HuH-7.5 (cell line): ENCODE data around the gene ATP8A2.
"Not testable (repeated sequence)": the region's sequence is repeated elsewhere in the genome, so short reads cannot be mapped to it uniquely, and the experiment has no call there.

Source experiments
- DNase-seq: peaks from one replicate; pipeline ENCODE4 v3.0.0; 2011; ENCODE audit warnings: low spot score

ATP8A2 gene

GRCh38 chr13:25806264-25806974 is 434.6 kb downstream of the ATP8A2 start:
- DNase-seq = no peak

GRCh38 chr13:25807562-25807961 is 435.8 kb downstream of the ATP8A2 start:
- DNase-seq = no peak

GRCh38 chr13:25811506-25811905 is 439.7 kb downstream of the ATP8A2 start:
- DNase-seq = no peak

- no peak for DNase-seq
Observed at GRCh38 chr13:25816239-25816638, 444.5 kb downstream of the ATP8A2 start.

GRCh38 chr13:25819856-25820530 is 448.2 kb downstream of the ATP8A2 start:
- no peak for DNase-seq

GRCh38 chr13:25821776-25822175 is 450.0 kb downstream of the ATP8A2 start:
- no peak for DNase-seq

- not testable (repeated sequence) for DNase-seq
Observed at GRCh38 chr13:25827221-25827620, 455.4 kb downstream of the ATP8A2 start.

- DNase-seq = no peak
Observed at GRCh38 chr13:25827831-25828465, 456.2 kb downstream of the ATP8A2 start.

GRCh38 chr13:25833761-25834160 is 462.0 kb downstream of the ATP8A2 start:
- DNase-seq = no peak

GRCh38 chr13:25836574-25837336 is 465.0 kb downstream of the ATP8A2 start:
- DNase-seq = no peak

- no peak for DNase-seq
Observed at GRCh38 chr13:25839371-25839770, 467.6 kb downstream of the ATP8A2 start.

- no peak for DNase-seq
Observed at GRCh38 chr13:25840261-25840660, 468.5 kb downstream of the ATP8A2 start.

GRCh38 chr13:25840931-25841330 is 469.2 kb downstream of the ATP8A2 start:
- no peak for DNase-seq

GRCh38 chr13:25843692-25844091 is 471.9 kb downstream of the ATP8A2 start:
- no peak for DNase-seq

GRCh38 chr13:25844559-25845434 is 473.0 kb downstream of the ATP8A2 start:
- DNase-seq = no peak

GRCh38 chr13:25846222-25846984 is 474.6 kb downstream of the ATP8A2 start:
- no peak for DNase-seq

GRCh38 chr13:25847145-25847544 is 475.4 kb downstream of the ATP8A2 start:
- no peak for DNase-seq

GRCh38 chr13:25847635-25848626 is 476.2 kb downstream of the ATP8A2 start:
- DNase-seq = no peak
